Smooth muscle cell (in vitro differentiated cells): ENCODE results near the gene FBXL7. TPM values are rescaled to one million over a fixed set of nuclear protein-coding genes. Genes with fewer than 3 reads are reported as not detected.

Experiments used
- DNase-seq: peaks from one replicate; lab custom pipeline; 2025; ENCODE audit not compliant: unreplicated experiment; lab: John Stamatoyannopoulos, UW
- H2AFZ ChIP-seq: fragments of 200-600 bp; sonication (generic); 2 replicates; pipeline ENCODE4 v1.6.0; 2016; ENCODE audit warnings: antibody characterized with exemption, low read depth, mild to moderate bottlenecking
- H3F3A ChIP-seq: fragments of 200-600 bp; sonication (generic); 2 replicates; pipeline ENCODE4 v1.6.0; 2017; ENCODE audit warnings: antibody characterized with exemption, low read depth
- H3K27ac ChIP-seq: fragments of 200-600 bp; sonication (generic); 2 replicates; pipeline ENCODE4 v1.5.1; 2016; ENCODE audit warnings: low read depth, mild to moderate bottlenecking
- H3K27me3 ChIP-seq: fragments of 200-600 bp; sonication (generic); 2 replicates; pipeline ENCODE4 v1.6.1; 2016; ENCODE audit warnings: low read depth, mild to moderate bottlenecking
- H3K36me3 ChIP-seq: fragments of 200-600 bp; sonication (generic); 2 replicates; pipeline ENCODE4 v1.5.1; 2016; ENCODE audit warnings: low read depth
- H3K4me1 ChIP-seq: fragments of 200-600 bp; sonication (generic); 2 replicates; pipeline ENCODE4 v1.5.1; 2016; ENCODE audit warnings: low read depth
- H3K4me2 ChIP-seq: fragments of 200-600 bp; sonication (generic); 2 replicates; pipeline ENCODE4 v1.6.0; 2016; ENCODE audit warnings: mild to moderate bottlenecking
- H3K4me3 ChIP-seq: fragments of 200-600 bp; sonication (generic); 2 replicates; pipeline ENCODE4 v1.5.1; 2016; ENCODE audit warnings: mild to moderate bottlenecking
- H3K79me2 ChIP-seq: fragments of 200-600 bp; sonication (generic); 2 replicates; pipeline ENCODE4 v1.6.0; 2016; ENCODE audit warnings: low read depth, mild to moderate bottlenecking
- H3K9ac ChIP-seq: fragments of 200-600 bp; sonication (generic); 2 replicates; pipeline ENCODE4 v1.6.0; 2016; ENCODE audit warnings: low read depth
- H3K9me3 ChIP-seq: fragments of 200-600 bp; sonication (generic); replicated peaks from 2 replicates; pipeline ENCODE4 v1.5.1; 2016; ENCODE audit warnings: low read depth
- H4K20me1 ChIP-seq: fragments of 200-600 bp; sonication (generic); 2 replicates; pipeline ENCODE4 v1.6.0; 2016; ENCODE audit warnings: low read depth
- CTCF ChIP-seq: fragments of 200-600 bp; sonication (generic); IDR thresholded peaks from 2 replicates; pipeline ENCODE4 v1.5.1; 2017; ENCODE audit warnings: borderline replicate concordance, mild to moderate bottlenecking, antibody characterized with exemption; ENCODE audit not compliant: insufficient read depth, poor library complexity, severe bottlenecking
- WGBS: methylation state at CpG from one replicate; pipeline ENCODE4 v1.1.7; 2016; ENCODE audit warnings: low lambda C conversion rate; 5-methylcytosine and 5-hydroxymethylcytosine counted together
- polyA plus RNA-seq: library from polyadenylated mRNA; unstranded; fragments of >200 nt; fragmentation: Nextera tagmentation; extraction: Ambion mirVana; gene quantifications from 2 replicates; pipeline ENCODE4 v1.2.1, GENCODE V29; 2016
- total RNA-seq: library from RNA; depleted of rRNA; stranded (reverse); fragments of >200 nt; gene quantifications from 2 replicates; pipeline ENCODE4 v1.2.3, GENCODE V29; 2014

Gene FBXL7
- total and polyA plus RNA-seq, 2 experiments from 2014 or later, result 20.2 to 21.0 TPM

- peaks cover 38% of the 10 kb centered on the region for H3K4me1 ChIP-seq
Measured at GRCh38 chr5:15933259-15934207, 433.6 kb downstream of the FBXL7 start.

GRCh38 chr5:15936505-15937245, 436.7 kb downstream of the FBXL7 start:
- Histone ChIP-seq H3K4me1 (peaks cover 21% of the 10 kb centered on the region), H3K27ac (no peak overlapping the region), H3K4me2 (no peak overlapping the region), H4K20me1 (no peaks in the 10 kb centered on the region), H3F3A (peaks cover under 1% of the 10 kb centered on the region), H3K27me3 (no peaks in the 10 kb centered on the region), H3K9me3 (no peaks in the 10 kb centered on the region), H3K79me2 (no peaks in the 10 kb centered on the region), H3K36me3 (no peaks in the 10 kb centered on the region), H2AFZ (no peak overlapping the region), H3K4me3 (no peak overlapping the region), H3K9ac (no peak overlapping the region)
- 98% methylated on average over 60 of the region's 60 CpGs for WGBS
- TF ChIP-seq CTCF, result no peak
- DNase-seq, result no peak

More at GRCh38 chr5:15933259-15934207, 433.6 kb downstream of the FBXL7 start:
- Histone ChIP-seq H3K27me3 (no peaks in the 10 kb centered on the region), H3K27ac (no peak overlapping the region), H3F3A (peaks cover 20% of the 10 kb centered on the region), H3K9me3 (no peaks in the 10 kb centered on the region), H3K79me2 (no peaks in the 10 kb centered on the region), H2AFZ (no peak overlapping the region), H4K20me1 (peaks cover 6% of the 10 kb centered on the region), H3K9ac (no peak overlapping the region), H3K4me2 (peak overlapping the region; percentile 27), H3K36me3 (no peaks in the 10 kb centered on the region), H3K4me3 (no peak overlapping the region)
- no peak for TF ChIP-seq CTCF
- WGBS, result 84% methylated on average over 13 of the region's 13 CpGs
- DNase-seq, result no peak

- H2AFZ ChIP-seq, result no peak overlapping the region
- TF ChIP-seq CTCF, result no peak
- no peaks in the 10 kb centered on the region for H3K36me3 ChIP-seq
- no peaks in the 10 kb centered on the region for H3K27me3 ChIP-seq
- H3K9ac ChIP-seq, result no peak overlapping the region
- no peaks in the 10 kb centered on the region for H3F3A ChIP-seq
- peaks cover 12% of the 10 kb centered on the region for H3K4me1 ChIP-seq
- no peaks in the 10 kb centered on the region for H4K20me1 ChIP-seq
- H3K9me3 ChIP-seq, result no peaks in the 10 kb centered on the region
- 100% methylated on average over 1 of the region's 1 CpG for WGBS
- H3K79me2 ChIP-seq, result no peaks in the 10 kb centered on the region
- no peak overlapping the region for H3K27ac ChIP-seq
- H3K4me2 ChIP-seq, result no peak overlapping the region
- no peak for DNase-seq
- H3K4me3 ChIP-seq, result no peak overlapping the region
Measured at GRCh38 chr5:15937708-15938107, 437.7 kb downstream of the FBXL7 start.
